Measurements from ENCODE around the gene DCTD. TPM values are rescaled to one million over a fixed set of nuclear protein-coding genes. Genes with fewer than 3 reads are reported as not detected.

DCTD gene
- total RNA-seq, 1 donor from 2014 or later, result 36.0 TPM

- DNase-seq, result no peak
Observed at GRCh38 chr4:182869697-182870096, 47.5 kb downstream of the DCTD start.

- peak; percentile 6 for DNase-seq
Observed at GRCh38 chr4:182866746-182867145, 50.4 kb downstream of the DCTD start.

GRCh38 chr4:182863501-182863900 lies 53.7 kb downstream of the DCTD start:
- no peak for DNase-seq

- no peak for DNase-seq
Observed at GRCh38 chr4:182862921-182863320, 54.3 kb downstream of the DCTD start.

GRCh38 chr4:182862141-182862875 lies 54.9 kb downstream of the DCTD start:
- no peak for DNase-seq

GRCh38 chr4:182861346-182861745 lies 55.8 kb downstream of the DCTD start:
- no peak for DNase-seq

GRCh38 chr4:182859730-182860129 lies 57.5 kb downstream of the DCTD start:
- DNase-seq, result no peak

GRCh38 chr4:182858711-182859110 lies 58.5 kb downstream of the DCTD start:
- DNase-seq, result no peak

GRCh38 chr4:182856862-182857261 lies 60.3 kb downstream of the DCTD start:
- DNase-seq, result no peak

GRCh38 chr4:182855877-182856276 lies 61.3 kb downstream of the DCTD start:
- no peak for DNase-seq

- DNase-seq, result no peak
Observed at GRCh38 chr4:182855312-182855711, 61.9 kb downstream of the DCTD start.

- no peak for DNase-seq
Observed at GRCh38 chr4:182854466-182854865, 62.7 kb downstream of the DCTD start.

- DNase-seq, result no peak
Observed at GRCh38 chr4:182853731-182854330, 63.4 kb downstream of the DCTD start.

GRCh38 chr4:182848685-182849084 lies 68.5 kb downstream of the DCTD start:
- no peak for DNase-seq

- no peak for DNase-seq
Observed at GRCh38 chr4:182847576-182848450, 69.4 kb downstream of the DCTD start.

- DNase-seq, result no peak
Observed at GRCh38 chr4:182846036-182846435, 71.2 kb downstream of the DCTD start.

GRCh38 chr4:182845618-182846017 lies 71.6 kb downstream of the DCTD start:
- no peak for DNase-seq

- DNase-seq, result no peak
Observed at GRCh38 chr4:182843808-182844325, 73.3 kb downstream of the DCTD start.

- no peak for DNase-seq
Observed at GRCh38 chr4:182842759-182843390, 74.3 kb downstream of the DCTD start.

- DNase-seq, result no peak
Observed at GRCh38 chr4:182842104-182842600, 75.0 kb downstream of the DCTD start.

GRCh38 chr4:182840108-182840507 lies 77.1 kb downstream of the DCTD start:
- no peak for DNase-seq

Measured in skin of body (tissue), 2 donors.